Liver (tissue), 9 donors: ENCODE measurements around the gene DES. TPM values are rescaled to one million over a fixed set of nuclear protein-coding genes. Genes with fewer than 3 reads are reported as not detected.

ENCODE experiments used
- DNase-seq: peaks from one replicate; pipeline ENCODE4 v3.0.0-alpha.2; 2017; ENCODE audit warnings: low spot score
- H3K27ac ChIP-seq, 2 donors: one replicate each; pipeline ENCODE4 v1.7.0; 2013; ENCODE audit warnings: inconsistent platforms in 2 of 2, low read length in 2 of 2, control low read depth in 1 of 2, low read depth in 1 of 2, mild to moderate bottlenecking in 1 of 2
- H3K27me3 ChIP-seq, 4 donors: one replicate each; pipeline versions ENCODE4 v1.6.1 to v1.7.0; 2013; ENCODE audit warnings: low read length in 3 of 4, inconsistent platforms in 1 of 4, mild to moderate bottlenecking in 1 of 4, moderate library complexity in 1 of 4; ENCODE audit not compliant: control insufficient read depth in 4 of 4, insufficient read depth in 4 of 4
- H3K36me3 ChIP-seq, 4 donors: one replicate each; pipeline versions ENCODE4 v1.6.1 to v1.7.0; 2013; ENCODE audit warnings: low read length in 3 of 4, mild to moderate bottlenecking in 3 of 4, low read depth in 1 of 4, moderate library complexity in 1 of 4; ENCODE audit not compliant: control insufficient read depth in 4 of 4, insufficient read depth in 3 of 4
- H3K4me1 ChIP-seq, 4 donors: one replicate each; pipeline versions ENCODE4 v1.6.1 to v1.7.0; 2013; ENCODE audit warnings: low read length in 3 of 4, mild to moderate bottlenecking in 3 of 4, moderate library complexity in 1 of 4; ENCODE audit not compliant: control insufficient read depth in 4 of 4, insufficient read depth in 4 of 4
- H3K4me3 ChIP-seq, 3 donors: one replicate each; pipeline versions ENCODE4 v1.6.1 to v1.7.0; 2013; ENCODE audit warnings: low read length in 3 of 3, control low read depth in 1 of 3, low read depth in 1 of 3, mild to moderate bottlenecking in 1 of 3
- H3K9ac ChIP-seq, 2 donors: one replicate each; pipeline ENCODE4 v1.7.0; 2013; ENCODE audit warnings: low read length in 2 of 2, mild to moderate bottlenecking in 2 of 2, moderate library complexity in 2 of 2, control low read depth in 1 of 2, low read depth in 1 of 2
- H3K9me3 ChIP-seq, 4 donors: one replicate each; pipeline versions ENCODE4 v1.6.1 to v1.7.0; 2013; ENCODE audit warnings: low read length in 3 of 4; ENCODE audit not compliant: control insufficient read depth in 4 of 4
- EGR1 ChIP-seq, 2 donors: IDR thresholded peaks; 2 replicates each; pipeline ENCODE4 v1.6.1; 2016 to 2018; ENCODE audit warnings: antibody characterized with exemption in 2 of 2, low read depth in 2 of 2
- FOXA1 ChIP-seq: IDR thresholded peaks from 2 replicates; pipeline ENCODE4 v1.6.1; 2016; ENCODE audit warnings: antibody characterized with exemption
- FOXA2 ChIP-seq: IDR thresholded peaks from 2 replicates; pipeline ENCODE4 v1.6.1; 2016; ENCODE audit warnings: antibody characterized with exemption
- GABPA ChIP-seq, 2 donors: IDR thresholded peaks in 1 of 2; conservative IDR thresholded peaks in 1 of 2; 2 replicates each; pipeline ENCODE4 v1.6.1; 2016; ENCODE audit warnings: antibody characterized with exemption in 2 of 2, mild to moderate bottlenecking in 1 of 2, moderate library complexity in 1 of 2
- HNF4A ChIP-seq, 2 donors: conservative IDR thresholded peaks; 2 replicates each; pipeline ENCODE4 v1.6.1; 2016; ENCODE audit warnings: antibody characterized with exemption in 2 of 2, mild to moderate bottlenecking in 2 of 2
- HNF4G ChIP-seq: IDR thresholded peaks from 2 replicates; pipeline ENCODE4 v1.6.1; 2016; ENCODE audit warnings: antibody characterized with exemption
- JUND ChIP-seq, 2 donors: IDR thresholded peaks; 2 replicates each; pipeline ENCODE4 v1.6.1; 2016; ENCODE audit warnings: antibody characterized with exemption in 2 of 2
- NR2F2 ChIP-seq: IDR thresholded peaks from 2 replicates; pipeline ENCODE4 v1.6.1; 2016; ENCODE audit warnings: antibody characterized with exemption
- RAD21 ChIP-seq, 2 donors: IDR thresholded peaks; 2 replicates each; pipeline ENCODE4 v1.6.1; 2016; ENCODE audit warnings: antibody characterized with exemption in 2 of 2, mild to moderate bottlenecking in 2 of 2
- RXRA ChIP-seq, 2 donors: IDR thresholded peaks; 2 replicates each; pipeline ENCODE4 v1.6.1; 2017 to 2018; ENCODE audit warnings: antibody characterized with exemption in 2 of 2, mild to moderate bottlenecking in 1 of 2
- SP1 ChIP-seq: IDR thresholded peaks from 2 replicates; pipeline ENCODE4 v1.6.1; 2018; ENCODE audit warnings: antibody characterized with exemption, mild to moderate bottlenecking
- TAF1 ChIP-seq: conservative IDR thresholded peaks from 2 replicates; pipeline ENCODE4 v1.6.1; 2016; ENCODE audit warnings: antibody characterized with exemption, mild to moderate bottlenecking
- YY1 ChIP-seq: IDR thresholded peaks from 2 replicates; pipeline ENCODE4 v1.6.1; 2016; ENCODE audit warnings: antibody characterized with exemption, mild to moderate bottlenecking
- WGBS: extraction: QIAGEN DNeasy Blood & Tissue Kit; methylation state at CpG from one replicate; pipeline ENCODE4 v1.1.7; 2013; 5-methylcytosine and 5-hydroxymethylcytosine counted together
- polyA plus RNA-seq, 2 donors: library from polyadenylated mRNA; stranded (reverse) in 1 of 2; unstranded in 1 of 2; fragments of 200-250 nt in 1 of 2; fragments of >200 nt in 1 of 2; fragmentation: Nextera tagmentation in 1 of 2; extraction: Ambion mirVana in 1 of 2; gene quantifications; one replicate each; pipeline versions ENCODE4 v1.2.1 to v1.2.3, GENCODE V29; 2013 to 2015
- total RNA-seq, 2 donors: library from RNA; depleted of rRNA; stranded (reverse); fragments of >200 nt; gene quantifications; one replicate each; pipeline ENCODE4 v1.2.3, GENCODE V29; 2014
- TF ChIP-seq, protein P1 (sequence below): IDR thresholded peaks from 2 replicates; pipeline ENCODE4 v1.6.1; 2016; ENCODE audit warnings: antibody characterized with exemption
- TF ChIP-seq, protein P2 (sequence below): fragments of 150-350 bp; IDR thresholded peaks from 2 replicates; pipeline ENCODE4 v1.5.1; 2017; ENCODE audit warnings: improper control_type of control experiment, low read depth, low read length; ENCODE audit not compliant: missing input control
- TF ChIP-seq, protein P3 (sequence below): IDR thresholded peaks from 2 replicates; pipeline ENCODE4 v1.6.1; 2016; ENCODE audit warnings: antibody characterized with exemption
- TF ChIP-seq, protein P4 (sequence below): IDR thresholded peaks from 2 replicates; pipeline ENCODE4 v1.6.1; 2016; ENCODE audit warnings: antibody characterized with exemption, mild to moderate bottlenecking
- TF ChIP-seq, protein P5 (sequence below): IDR thresholded peaks from 2 replicates; pipeline ENCODE4 v1.6.1; 2016; ENCODE audit warnings: antibody characterized with exemption
- donor health status: healthy.
- donor health status: healthy.
- donor health status: healthy.
- donor health status: healthy.
- donor health status: healthy.

The DES gene
- total and polyA plus RNA-seq, 4 donors, result 0.15 to 50.0 (median 3.2) TPM

DNA sequence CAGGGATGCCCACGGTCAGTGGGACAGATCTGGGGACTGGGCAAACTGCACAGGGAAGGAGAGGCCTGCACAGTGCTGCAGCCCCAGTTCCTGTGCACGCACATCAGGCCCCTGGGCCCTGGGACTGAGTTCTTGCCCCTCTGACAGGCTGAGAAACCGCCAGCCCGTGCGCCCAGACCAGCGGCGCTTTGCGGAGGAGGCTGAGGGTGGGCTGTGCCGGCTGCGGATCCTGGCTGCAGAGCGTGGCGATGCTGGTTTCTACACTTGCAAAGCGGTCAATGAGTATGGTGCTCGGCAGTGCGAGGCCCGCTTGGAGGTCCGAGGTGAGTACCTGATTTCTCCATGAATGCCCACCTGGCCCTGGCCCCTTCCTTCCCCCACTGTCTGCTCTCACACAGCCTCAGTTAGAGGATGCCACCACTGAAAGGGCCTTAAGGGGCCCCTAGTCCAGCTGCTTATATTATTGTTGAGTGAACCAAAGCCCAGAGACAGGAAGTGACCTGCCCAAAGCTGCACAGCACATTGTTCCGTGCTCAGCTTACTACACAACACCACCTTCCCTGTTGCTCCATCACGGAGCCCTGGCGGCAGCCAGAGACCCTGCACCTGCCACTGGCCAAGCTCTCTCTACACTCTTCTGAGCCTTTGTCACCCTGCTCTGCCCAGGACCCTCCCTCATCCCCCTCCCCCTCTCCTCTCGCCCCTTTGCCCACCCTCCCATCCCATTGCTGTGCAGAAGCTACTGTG, 46.3 kb downstream of the DES start:
- no peak for TF ChIP-seq HNF4G
- TF ChIP-seq, protein P1, sequence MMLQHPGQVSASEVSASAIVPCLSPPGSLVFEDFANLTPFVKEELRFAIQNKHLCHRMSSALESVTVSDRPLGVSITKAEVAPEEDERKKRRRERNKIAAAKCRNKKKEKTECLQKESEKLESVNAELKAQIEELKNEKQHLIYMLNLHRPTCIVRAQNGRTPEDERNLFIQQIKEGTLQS, result no peak
- TF ChIP-seq HNF4A (conservative IDR thresholded peaks at IDR 0.05), result no peak
- no peak for TF ChIP-seq TAF1
- DNase-seq, result no peak
- Histone ChIP-seq H3K9me3 (no peaks in the 10 kb centered on the region), H3K27ac (no peak overlapping the region), H3K4me1 (no peaks in the 10 kb centered on the region), H3K36me3 (no peaks in the 10 kb centered on the region), H3K4me3 (no peak overlapping the region), H3K27me3 (peaks cover 0 to 2% (median 0%) of the 10 kb centered on the region in 4 donors), H3K9ac (no peak overlapping the region)
- WGBS, result 89% methylated on average over 21 of the region's 21 CpGs

DNA sequence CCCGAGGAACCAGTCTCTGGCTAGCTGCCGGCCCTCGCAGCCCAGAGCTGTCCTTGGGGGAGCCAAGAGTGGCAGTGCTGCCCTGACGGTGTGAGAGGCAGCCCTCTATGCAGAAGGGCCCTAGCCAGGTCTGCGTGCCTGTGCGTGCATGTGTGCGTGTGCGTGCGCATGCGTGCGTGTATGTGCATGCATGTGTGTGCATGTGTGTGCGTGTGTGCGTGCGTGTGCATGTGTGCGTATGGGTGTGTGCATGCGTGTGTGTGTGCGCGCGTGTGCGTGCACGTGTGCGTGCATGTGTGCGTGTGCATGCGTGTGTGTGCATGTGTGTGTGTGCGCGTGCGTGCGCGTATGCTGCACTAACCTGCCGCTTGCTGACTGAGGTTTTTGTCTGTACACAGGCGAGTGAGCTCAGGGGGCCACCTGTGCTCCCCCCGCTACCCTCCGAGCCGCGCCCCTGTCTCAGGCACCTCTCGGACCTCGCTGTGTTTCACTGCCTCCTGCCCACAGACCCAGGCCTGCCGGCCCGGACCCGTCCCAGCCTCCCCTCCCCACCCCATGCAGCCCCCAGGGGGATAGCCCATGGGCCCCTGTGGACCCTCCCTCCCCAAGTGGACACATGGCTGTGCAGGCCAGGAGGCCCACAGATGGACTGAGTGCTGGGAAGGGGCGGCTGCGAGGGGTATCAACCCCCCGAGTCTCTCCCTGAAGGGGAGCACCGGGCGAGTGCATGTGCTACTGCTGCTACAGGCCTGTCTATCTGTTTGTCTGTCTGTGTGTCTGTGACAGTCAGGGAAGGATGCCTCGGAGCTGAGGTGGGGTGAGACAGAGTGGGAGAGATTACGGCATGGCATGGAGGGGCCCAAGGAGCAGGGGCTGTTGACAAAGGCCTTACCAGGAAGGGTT, 47.7 kb downstream of the DES start:
- no peaks in the 10 kb centered on the region for H3K36me3 ChIP-seq
- no peaks in the 10 kb centered on the region for H3K4me1 ChIP-seq
- H3K9ac ChIP-seq, result no peak overlapping the region
- TF ChIP-seq RXRA (IDR thresholded peaks at IDR 0.05) (no peak), GABPA (IDR thresholded peaks at IDR 0.05 in 1 of 2, conservative IDR thresholded peaks at IDR 0.05 in 1 of 2) (no peak), SP1 (no peak), FOXA1 (no peak), EGR1 (IDR thresholded peaks at IDR 0.05; ENCODE audit: low read depth in 2 of 2) (no peak), TAF1 (no peak), NR2F2 (no peak), YY1 (no peak), RAD21 (IDR thresholded peaks at IDR 0.05) (no peak), FOXA2 (no peak), HNF4A (conservative IDR thresholded peaks at IDR 0.05) (no peak), HNF4G (no peak), JUND (IDR thresholded peaks at IDR 0.05) (no peak)
- TF ChIP-seq, protein P1, result no peak
- TF ChIP-seq, protein P2, sequence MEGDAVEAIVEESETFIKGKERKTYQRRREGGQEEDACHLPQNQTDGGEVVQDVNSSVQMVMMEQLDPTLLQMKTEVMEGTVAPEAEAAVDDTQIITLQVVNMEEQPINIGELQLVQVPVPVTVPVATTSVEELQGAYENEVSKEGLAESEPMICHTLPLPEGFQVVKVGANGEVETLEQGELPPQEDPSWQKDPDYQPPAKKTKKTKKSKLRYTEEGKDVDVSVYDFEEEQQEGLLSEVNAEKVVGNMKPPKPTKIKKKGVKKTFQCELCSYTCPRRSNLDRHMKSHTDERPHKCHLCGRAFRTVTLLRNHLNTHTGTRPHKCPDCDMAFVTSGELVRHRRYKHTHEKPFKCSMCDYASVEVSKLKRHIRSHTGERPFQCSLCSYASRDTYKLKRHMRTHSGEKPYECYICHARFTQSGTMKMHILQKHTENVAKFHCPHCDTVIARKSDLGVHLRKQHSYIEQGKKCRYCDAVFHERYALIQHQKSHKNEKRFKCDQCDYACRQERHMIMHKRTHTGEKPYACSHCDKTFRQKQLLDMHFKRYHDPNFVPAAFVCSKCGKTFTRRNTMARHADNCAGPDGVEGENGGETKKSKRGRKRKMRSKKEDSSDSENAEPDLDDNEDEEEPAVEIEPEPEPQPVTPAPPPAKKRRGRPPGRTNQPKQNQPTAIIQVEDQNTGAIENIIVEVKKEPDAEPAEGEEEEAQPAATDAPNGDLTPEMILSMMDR, result no peak
- TF ChIP-seq, protein P3, sequence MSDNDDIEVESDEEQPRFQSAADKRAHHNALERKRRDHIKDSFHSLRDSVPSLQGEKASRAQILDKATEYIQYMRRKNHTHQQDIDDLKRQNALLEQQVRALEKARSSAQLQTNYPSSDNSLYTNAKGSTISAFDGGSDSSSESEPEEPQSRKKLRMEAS, result no peak
- TF ChIP-seq, protein P4, sequence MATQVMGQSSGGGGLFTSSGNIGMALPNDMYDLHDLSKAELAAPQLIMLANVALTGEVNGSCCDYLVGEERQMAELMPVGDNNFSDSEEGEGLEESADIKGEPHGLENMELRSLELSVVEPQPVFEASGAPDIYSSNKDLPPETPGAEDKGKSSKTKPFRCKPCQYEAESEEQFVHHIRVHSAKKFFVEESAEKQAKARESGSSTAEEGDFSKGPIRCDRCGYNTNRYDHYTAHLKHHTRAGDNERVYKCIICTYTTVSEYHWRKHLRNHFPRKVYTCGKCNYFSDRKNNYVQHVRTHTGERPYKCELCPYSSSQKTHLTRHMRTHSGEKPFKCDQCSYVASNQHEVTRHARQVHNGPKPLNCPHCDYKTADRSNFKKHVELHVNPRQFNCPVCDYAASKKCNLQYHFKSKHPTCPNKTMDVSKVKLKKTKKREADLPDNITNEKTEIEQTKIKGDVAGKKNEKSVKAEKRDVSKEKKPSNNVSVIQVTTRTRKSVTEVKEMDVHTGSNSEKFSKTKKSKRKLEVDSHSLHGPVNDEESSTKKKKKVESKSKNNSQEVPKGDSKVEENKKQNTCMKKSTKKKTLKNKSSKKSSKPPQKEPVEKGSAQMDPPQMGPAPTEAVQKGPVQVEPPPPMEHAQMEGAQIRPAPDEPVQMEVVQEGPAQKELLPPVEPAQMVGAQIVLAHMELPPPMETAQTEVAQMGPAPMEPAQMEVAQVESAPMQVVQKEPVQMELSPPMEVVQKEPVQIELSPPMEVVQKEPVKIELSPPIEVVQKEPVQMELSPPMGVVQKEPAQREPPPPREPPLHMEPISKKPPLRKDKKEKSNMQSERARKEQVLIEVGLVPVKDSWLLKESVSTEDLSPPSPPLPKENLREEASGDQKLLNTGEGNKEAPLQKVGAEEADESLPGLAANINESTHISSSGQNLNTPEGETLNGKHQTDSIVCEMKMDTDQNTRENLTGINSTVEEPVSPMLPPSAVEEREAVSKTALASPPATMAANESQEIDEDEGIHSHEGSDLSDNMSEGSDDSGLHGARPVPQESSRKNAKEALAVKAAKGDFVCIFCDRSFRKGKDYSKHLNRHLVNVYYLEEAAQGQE, result no peak
- TF ChIP-seq, protein P5, sequence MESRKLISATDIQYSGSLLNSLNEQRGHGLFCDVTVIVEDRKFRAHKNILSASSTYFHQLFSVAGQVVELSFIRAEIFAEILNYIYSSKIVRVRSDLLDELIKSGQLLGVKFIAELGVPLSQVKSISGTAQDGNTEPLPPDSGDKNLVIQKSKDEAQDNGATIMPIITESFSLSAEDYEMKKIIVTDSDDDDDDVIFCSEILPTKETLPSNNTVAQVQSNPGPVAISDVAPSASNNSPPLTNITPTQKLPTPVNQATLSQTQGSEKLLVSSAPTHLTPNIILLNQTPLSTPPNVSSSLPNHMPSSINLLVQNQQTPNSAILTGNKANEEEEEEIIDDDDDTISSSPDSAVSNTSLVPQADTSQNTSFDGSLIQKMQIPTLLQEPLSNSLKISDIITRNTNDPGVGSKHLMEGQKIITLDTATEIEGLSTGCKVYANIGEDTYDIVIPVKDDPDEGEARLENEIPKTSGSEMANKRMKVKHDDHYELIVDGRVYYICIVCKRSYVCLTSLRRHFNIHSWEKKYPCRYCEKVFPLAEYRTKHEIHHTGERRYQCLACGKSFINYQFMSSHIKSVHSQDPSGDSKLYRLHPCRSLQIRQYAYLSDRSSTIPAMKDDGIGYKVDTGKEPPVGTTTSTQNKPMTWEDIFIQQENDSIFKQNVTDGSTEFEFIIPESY, result no peak
- H3K9me3 ChIP-seq, result no peaks in the 10 kb centered on the region
- DNase-seq, result no peak
- no peak overlapping the region for H3K4me3 ChIP-seq
- no peaks in the 10 kb centered on the region for H3K27me3 ChIP-seq
- H3K27ac ChIP-seq, result no peak overlapping the region
- WGBS, result 91% methylated on average over 47 of the region's 47 CpGs
